Cerebellar cortex (tissue), 1 donor: ENCODE results near the gene HIGD1A.

Experiments used
- DNase-seq: peaks from one replicate; pipeline ENCODE4 v3.0.0-alpha.2; 2015; ENCODE audit warnings: low spot score

HIGD1A gene

GRCh38 chr3:42799376-42799775, 4.9 kb downstream of the HIGD1A start:
- DNase-seq, result no peak

GRCh38 chr3:42796332-42796885, 7.9 kb downstream of the HIGD1A start:
- DNase-seq, result no peak

- no peak for DNase-seq
Measured at GRCh38 chr3:42795621-42796181, 8.6 kb downstream of the HIGD1A start.

- no peak for DNase-seq
Measured at GRCh38 chr3:42790714-42791229, 13.5 kb downstream of the HIGD1A start.

GRCh38 chr3:42786631-42787030, 17.7 kb downstream of the HIGD1A start:
- no peak for DNase-seq

DNA sequence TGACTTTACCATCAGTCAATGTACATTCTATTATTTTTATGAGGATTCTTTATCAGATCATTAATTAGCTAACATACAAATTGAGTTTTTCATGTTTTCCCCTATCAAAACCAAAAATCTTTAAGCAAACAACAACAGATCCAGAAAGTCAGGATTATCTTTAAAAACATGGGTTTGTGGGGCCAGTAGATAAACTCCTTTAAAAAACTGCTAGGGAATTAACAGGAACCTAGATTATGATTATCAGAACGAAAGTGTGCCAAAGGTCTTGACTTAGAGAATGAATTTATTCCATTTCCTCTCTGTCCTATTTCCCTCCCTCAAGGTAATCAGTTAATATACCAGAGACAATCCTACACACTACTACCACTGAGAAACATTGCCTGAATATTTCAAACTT, 18.1 kb downstream of the HIGD1A start:
- DNase-seq, result no peak

DNA sequence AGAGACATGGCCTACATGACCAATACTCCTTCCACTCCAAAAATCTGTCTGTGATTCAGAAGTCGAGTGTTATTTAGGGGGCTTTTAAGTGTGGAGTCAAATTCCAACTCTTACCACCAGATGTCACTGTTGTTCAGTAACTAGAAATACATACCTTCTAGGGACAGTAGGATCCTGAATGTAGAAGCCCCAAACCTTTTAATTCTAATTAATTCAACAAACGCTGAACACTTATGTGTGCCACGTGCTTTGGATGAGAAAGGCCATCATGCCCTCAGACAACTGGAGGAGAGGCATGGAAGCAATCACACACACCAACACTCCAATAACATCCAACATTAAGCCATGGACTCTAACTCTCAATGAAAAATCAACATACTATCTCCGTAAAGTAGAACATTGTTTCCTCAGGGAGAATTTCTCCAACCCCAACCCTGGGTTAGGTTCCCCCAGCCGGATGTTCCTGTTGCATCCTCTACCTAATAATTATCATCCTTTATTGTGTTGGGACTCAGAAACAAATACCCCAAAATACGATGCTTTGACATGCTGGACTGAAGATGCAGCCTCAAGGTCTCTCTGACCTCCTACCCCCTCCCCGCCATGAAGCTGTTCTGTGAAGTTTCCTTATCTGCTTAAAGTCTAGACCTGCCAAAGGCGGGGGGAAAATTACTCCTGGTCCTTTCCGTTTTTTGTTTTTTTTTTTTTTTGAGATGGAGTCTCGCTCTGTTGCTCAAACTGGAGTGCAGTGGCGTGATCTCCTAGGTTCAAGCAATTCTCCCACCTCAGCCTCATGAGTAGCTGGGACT, 23.2 kb downstream of the HIGD1A start:
- peak; percentile 82 for DNase-seq

GRCh38 chr3:42780398-42780797, 23.9 kb downstream of the HIGD1A start:
- DNase-seq, result no peak

GRCh38 chr3:42778644-42779043, 25.6 kb downstream of the HIGD1A start:
- no peak for DNase-seq

DNA sequence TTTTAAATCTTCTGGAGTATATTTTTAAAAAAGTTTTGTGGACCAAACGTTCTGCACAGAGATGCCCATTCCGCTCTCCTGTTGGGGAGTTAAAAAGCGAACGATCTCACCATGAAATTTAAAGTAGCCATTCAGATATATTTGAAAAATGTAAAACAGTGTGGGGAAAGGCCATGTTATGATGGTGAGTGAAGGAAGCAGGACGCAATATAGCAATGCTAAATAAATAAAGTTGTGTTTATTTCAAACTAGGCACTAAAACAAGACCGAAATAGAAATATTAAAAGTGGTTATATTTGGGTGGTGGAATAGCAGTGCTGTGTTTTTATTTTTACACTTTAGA, 30.9 kb downstream of the HIGD1A start:
- DNase-seq, result no peak

DNA sequence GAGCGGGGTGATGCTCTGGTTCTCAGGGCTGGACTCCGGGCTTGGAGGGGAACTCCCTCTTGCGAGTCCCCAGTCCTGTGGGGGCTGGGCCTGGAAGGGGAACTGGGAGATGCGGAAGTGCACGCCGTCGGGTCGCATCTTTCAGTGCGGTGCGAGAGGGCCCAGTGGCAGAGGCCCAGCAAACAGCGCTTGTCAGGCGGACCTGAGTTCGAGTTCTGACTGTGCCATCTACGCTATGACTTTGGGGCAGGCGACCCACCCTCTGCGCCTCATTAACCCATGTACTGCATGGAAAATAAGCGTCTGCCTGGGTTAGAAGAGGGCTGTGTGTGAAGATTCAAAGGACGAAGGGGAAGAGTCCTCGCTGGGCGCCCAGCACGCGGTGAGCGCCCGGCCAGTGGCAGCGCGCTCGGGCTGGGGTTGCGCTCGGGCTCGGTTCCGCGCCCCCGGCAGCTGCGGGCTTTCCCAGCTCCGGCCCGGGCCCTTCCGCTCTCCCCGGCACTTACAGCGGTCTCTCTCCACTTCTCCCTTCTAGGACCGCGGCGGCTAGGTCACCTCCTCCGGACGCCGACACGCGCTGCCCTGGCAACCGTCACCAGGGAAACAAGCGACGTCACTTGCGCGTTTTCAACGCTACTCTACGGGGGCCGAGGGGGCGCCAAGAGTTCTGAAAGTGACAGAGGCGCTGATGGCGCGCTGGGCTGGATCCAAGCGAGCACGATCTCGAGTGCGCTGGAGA, 31.5 kb downstream of the HIGD1A start, which contains the start of gene CCDC13:
TSS of gene CCDC13 (minus strand) at position 584 of the 739 bp plus-strand sequence. CDS start 14,908 bp downstream, outside the sequence.
- DNase-seq, result peak; percentile 81

- DNase-seq, result no peak
Measured at GRCh38 chr3:42771271-42771670, 33.0 kb downstream of the HIGD1A start.

DNA sequence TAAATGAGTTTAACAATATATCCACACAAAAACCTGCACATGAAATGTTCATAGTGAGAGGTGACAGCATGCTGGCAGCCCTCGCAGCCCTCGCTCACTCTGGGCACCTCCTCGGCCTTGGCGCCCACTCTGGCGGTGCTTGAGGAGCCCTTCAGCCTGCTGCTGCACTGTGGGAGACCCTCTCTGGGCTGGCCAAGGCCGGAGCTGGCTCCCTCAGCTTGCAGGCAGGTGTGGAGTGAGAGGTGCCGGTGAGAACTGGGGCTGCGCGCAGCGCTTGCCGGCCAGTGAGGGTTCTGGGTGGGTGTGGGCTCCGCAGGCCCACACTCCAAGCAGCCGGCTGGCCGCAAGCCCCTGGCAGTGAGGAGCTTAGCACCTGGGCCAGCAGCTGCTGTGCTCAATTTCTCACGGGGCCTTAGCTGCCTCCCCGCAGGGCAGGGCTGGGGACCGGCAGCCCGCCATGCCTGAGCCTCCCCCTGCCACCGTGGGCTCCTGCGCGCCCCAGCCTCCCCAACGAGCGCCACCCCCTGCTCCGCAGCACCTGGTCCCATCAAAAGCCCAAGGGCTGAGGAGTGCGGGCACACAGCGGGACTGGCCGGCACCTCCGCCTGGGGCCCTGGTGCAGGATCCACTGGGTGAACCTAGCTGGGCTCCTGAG, 34.7 kb downstream of the HIGD1A start:
- no peak for DNase-seq

GRCh38 chr3:42764561-42765295, 39.6 kb downstream of the HIGD1A start:
- DNase-seq, result no peak

GRCh38 chr3:42764115-42764514, 40.2 kb downstream of the HIGD1A start:
- no peak for DNase-seq

DNA sequence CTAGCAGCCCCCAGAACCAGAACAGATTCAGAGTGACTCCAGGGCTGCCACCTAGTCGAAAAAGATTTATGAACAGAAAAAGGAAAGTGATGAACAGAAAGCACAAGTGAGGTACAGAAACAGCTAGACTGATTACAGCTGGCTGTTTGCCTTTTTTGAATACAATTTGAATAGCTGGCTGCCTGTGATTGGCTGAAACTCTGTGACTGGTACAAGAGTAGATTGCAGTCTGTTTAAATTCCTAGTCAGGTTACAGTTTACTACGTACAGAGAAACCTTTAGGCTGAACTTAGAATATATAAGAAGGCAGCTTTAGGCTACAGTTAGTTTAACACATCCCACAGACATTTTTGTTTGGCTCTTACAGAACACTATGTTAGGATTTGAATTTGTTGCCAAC, 41.3 kb downstream of the HIGD1A start:
- no peak for DNase-seq

- DNase-seq, result no peak
Measured at GRCh38 chr3:42762046-42762724, 42.1 kb downstream of the HIGD1A start.

DNA sequence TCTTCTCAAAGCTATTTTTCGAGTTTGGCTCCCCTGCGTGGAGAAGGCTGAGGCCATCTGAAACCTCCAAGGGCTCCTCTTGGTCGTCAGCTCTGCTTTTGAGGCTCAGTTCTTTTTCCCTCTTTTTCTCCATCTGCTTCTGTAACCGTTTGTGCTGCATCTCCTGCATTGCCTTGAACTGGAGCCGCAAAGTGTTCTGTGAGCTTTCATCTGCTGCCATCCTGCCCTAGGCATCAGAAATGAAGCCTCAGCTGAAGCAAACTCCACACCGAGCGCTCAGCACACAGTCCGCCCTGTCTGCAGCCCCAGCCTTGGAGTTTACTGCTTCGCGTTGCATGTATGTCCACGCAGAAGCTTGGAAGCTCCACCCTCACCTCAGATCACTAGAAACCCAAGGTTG, 46.2 kb downstream of the HIGD1A start:
- no peak for DNase-seq

GRCh38 chr3:42756681-42757213, 47.5 kb downstream of the HIGD1A start:
- DNase-seq, result no peak
